GM21528 (cell line): Measurements from ENCODE around the gene PPP1R15A.
"Not testable (repeated sequence)": the region's sequence is repeated elsewhere in the genome, so short reads cannot be mapped to it uniquely, and the experiment has no call there.

Experiments used
- ATAC-seq: cut with Tn5 transposase; IDR thresholded peaks from one replicate; pipeline ENCODE4 v1.9.1; 2021; ENCODE audit warnings: mild to moderate bottlenecking, moderate library complexity; ENCODE audit not compliant: unreplicated experiment, low FRiP score

PPP1R15A gene

DNA sequence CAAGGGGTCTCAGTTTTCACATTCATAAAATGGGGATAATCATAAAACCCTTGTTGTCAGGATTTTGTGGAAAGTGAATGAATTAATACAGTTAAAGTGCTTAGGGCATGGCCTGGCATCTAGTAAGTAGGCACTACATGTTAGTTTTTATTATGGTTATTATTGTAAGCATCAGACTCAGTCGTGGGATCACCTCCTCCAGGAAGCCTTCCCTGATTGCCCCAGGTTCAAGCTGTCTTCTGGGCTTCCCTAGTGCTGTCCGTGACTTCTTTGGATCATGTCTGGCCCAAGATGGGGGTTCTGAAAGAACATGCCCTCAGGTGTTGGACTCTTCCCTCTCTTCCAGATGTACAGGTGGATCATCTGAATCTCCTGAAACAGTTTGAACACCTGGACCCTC lies 38.6 kb downstream of the PPP1R15A start:
- ATAC-seq: no peak

DNA sequence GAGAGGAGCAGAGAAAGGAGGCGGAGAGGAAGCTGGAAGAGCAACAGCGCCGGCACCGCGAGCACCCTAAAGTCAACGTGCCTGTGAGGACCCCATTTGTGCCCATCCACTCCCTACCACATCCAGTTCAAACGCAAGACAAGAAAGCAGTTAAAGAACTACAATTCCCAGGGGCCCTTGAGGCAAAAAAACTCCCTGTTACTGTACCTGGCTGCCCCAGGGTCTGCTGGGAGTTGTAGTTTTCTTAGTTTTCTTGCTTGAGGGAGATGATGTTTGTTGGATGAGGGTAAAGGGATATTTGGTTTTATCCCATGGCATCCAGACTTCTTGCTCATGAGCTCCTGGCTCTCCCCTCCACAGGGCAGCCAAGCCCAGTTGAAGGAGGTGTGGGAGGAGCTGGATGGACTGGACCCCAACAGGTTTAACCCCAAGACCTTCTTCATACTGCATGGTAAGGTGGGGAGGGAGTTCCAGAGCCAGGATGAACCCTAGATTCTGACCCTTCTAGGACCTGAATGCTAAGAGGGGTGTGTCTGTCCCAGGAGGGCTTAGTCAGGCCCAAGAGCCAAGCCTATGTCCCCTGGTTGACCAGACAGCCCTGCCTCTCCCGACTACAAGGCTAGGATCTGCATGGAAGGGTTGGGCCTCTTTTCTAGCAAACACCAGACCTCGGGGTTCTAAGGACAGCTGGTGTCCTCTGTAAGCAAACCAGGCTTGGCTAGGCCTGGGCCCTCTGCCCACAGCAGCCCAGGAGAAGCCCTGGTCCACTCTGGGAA lies 41.1 kb downstream of the PPP1R15A start:
- ATAC-seq: no peak

DNA sequence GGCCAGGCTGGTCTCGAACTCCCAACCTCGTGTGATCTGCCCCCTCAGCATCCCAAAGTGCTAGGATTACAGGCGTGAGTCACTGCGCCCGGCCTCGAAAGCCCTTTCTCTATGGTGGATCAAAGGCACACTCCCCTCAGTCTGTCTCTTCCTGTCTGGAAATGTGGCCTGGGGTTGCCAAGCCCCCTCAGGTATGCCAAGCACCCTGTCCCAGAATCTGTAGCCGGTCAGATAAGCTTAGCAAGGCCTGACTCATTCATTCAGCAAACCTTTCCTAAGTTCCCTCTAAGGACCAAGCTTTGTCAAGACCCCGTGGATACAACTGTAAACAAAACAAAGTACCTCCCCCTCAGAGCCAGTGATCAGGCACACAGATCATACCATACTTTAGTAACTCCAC lies 42.0 kb downstream of the PPP1R15A start:
- no peak for ATAC-seq

DNA sequence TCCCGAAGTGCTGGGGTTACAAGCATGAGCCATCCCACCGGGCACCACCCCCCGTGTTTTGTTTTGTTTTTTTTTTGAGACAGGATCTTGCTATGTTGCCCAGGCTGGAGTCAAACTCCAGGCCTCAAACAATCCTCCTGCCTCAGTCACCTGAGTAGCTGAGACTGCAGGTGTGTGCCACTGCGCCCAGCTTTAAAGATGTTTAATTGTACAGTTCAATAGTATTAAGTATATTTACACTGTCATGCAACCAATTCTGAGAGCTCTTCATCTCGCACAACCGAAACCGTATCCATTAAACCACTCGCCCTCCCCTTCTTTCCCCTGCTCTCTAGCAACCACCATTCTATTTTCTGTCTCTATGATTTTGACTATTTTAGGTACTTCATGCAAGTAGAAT lies 43.5 kb downstream of the PPP1R15A start:
- ATAC-seq: no peak

DNA sequence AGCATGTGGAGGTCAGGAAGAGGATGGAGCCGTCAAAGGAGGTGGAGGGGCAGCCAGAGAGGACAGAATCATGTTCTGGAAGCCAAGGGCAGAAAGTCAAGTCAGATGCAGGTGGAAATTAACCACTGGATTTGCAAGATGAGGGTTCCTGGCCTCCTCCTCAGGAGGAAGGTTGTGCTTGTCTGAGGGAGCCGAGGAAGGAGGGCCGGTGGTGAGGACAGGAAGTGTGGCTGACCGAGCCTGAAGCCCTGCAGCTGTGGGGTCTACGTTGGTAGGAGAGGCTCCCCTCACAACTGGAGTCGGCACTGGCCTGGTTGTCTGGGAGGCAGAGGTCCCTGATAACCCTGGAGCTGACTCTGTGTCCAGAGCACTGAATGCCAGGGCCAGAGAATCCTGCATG lies 45.9 kb downstream of the PPP1R15A start:
- ATAC-seq: no peak

DNA sequence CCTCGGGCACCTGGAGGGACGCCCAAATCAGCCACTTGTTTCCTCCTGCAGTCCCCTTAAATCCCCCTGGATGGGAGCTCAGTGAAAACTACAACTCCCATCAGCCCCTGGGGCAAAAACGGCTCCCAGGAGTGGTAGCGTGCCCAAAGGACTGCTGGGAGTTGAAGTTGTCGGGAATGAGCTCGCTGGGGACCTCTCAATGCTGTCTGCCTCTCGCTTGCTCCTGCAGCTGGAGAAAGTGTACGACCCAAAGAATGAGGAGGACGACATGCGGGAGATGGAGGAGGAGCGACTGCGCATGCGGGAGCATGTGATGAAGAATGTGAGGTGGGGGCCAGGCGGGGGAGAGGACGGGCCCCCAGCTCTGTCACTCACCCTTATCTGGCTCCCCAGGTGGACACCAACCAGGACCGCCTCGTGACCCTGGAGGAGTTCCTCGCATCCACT lies 46.6 kb downstream of the PPP1R15A start:
- no peak for ATAC-seq

DNA sequence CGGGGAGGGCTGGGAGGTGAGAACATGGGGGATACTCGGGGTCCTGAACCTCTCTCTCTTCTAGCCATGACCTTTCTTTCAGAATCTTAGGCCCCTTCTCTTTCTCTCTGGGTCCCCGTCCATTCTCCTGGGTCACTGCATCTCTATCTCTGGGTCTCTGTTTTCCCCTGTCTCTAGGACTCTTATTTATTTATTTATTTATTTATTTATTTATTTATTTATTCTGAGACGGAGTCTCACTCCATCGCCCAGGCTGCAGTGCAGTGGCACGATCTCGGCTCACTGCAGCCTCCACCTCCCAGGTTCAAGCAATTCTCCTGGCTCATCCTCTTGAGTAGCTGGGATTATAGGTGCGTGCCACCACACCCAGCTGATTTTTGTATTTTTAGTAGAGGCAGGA lies 47.0 kb downstream of the PPP1R15A start:
- ATAC-seq: not testable (repeated sequence)

DNA sequence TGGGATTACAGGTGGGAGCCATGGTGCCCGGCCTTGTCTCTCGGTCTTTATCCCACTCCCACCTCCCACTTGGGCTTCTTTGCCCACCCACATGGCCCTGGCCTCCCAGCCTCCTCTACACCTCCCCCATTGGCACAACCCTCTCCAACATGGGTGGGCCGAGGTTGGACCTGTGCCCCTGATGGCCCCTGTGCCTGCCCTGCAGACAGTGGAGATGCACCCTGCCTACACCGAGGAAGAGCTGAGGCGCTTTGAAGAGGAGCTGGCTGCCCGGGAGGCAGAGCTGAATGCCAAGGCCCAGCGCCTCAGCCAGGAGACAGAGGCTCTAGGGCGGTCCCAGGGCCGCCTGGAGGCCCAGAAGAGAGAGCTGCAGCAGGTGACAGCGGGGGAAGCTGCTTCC lies 48.7 kb downstream of the PPP1R15A start:
- ATAC-seq: no peak

DNA sequence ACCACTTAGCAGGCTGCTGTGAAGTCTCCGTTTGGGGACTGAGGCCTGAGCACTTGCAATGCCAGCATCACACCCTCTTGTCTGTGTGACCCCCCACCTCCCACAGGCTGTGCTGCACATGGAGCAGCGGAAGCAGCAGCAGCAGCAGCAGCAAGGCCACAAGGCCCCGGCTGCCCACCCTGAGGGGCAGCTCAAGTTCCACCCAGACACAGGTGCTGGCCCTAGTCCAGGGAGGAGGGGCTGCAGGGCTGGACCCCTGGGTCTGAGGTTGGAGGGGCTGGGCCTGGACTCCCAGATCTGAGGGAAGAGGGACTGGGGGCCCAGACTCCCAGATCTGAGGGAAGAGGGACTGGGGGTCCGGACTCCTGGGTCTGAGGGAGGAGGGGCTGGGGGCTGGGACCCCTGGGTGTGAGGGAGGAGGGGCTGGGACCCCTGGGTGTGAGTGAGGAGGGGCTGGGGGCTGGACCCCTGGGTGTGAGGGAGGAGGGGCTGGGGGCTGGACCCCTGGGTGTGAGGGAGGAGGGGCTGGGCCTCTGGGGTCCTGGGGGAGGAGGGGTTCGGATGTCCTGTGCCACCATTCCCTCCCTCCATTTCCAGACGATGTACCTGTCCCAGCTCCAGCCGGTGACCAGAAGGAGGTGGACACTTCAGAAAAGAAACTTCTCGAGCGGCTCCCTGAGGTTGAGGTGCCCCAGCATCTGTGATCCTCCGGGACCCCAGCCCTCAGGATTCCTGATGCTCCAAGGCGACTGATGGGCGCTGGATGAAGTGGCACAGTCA lies 49.7 kb downstream of the PPP1R15A start:
- no peak for ATAC-seq

DNA sequence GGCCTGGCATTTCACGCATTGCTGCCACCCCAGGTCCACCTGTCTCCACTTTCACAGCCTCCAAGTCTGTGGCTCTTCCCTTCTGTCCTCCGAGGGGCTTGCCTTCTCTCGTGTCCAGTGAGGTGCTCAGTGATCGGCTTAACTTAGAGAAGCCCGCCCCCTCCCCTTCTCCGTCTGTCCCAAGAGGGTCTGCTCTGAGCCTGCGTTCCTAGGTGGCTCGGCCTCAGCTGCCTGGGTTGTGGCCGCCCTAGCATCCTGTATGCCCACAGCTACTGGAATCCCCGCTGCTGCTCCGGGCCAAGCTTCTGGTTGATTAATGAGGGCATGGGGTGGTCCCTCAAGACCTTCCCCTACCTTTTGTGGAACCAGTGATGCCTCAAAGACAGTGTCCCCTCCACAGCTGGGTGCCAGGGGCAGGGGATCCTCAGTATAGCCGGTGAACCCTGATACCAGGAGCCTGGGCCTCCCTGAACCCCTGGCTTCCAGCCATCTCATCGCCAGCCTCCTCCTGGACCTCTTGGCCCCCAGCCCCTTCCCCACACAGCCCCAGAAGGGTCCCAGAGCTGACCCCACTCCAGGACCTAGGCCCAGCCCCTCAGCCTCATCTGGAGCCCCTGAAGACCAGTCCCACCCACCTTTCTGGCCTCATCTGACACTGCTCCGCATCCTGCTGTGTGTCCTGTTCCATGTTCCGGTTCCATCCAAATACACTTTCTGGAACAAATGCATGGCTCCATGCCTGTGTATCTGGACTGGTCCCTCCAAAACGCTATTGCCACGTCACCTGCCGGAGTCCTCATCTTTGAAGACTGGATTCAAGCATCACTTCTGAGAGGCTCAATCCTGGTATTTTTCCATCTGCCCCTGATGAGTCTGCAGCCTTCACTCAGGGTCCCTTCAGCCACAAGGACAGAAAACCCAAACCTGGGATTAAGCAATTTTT lies 50.6 kb downstream of the PPP1R15A start:
- no peak for ATAC-seq

DNA sequence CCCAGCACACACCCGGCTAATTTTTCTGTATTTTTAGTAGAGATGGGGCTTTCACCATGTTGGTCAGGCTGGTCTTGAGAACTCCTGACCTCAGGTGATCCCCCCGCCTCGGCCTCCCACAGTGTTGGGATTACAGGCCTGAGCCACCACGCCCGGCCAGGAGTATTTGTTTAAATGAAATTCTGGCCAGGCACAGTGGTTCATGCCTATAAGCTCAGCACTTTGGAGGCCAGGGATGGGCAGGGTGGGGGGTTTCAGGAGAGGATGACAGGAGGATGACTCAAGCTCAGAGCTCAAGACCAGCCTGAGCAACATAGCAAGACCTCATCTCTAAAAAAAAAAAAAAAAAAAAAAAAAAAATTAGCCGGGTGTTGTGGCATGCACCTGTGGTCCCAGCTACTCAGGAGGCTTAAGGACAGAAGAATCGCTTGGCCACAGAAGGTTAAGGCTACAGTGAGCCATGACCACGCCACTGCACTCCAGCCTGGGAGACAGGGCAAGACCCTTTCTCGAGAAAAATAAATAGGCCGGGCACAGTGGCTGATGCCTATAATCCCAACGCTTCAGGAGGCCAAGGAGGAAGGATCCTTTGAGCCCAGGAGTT lies 53.1 kb downstream of the PPP1R15A start:
- ATAC-seq: no peak
